GM19035 (cell line): Measurements from ENCODE around the gene PSMC3.

Experiments
- ATAC-seq: cut with Tn5 transposase; IDR thresholded peaks from one replicate; pipeline ENCODE4 v1.9.1; 2021; ENCODE audit not compliant: unreplicated experiment

PSMC3 gene

GRCh38 chr11:47377571-47378009 is 48.6 kb downstream of the PSMC3 start:
- peak; percentile 15 for ATAC-seq

- peak; percentile 42 for ATAC-seq
Measured at GRCh38 chr11:47376525-47377371, 49.5 kb downstream of the PSMC3 start.

GRCh38 chr11:47376107-47376524 is 50.1 kb downstream of the PSMC3 start:
- ATAC-seq, result no peak

- ATAC-seq, result no peak
Measured at GRCh38 chr11:47375546-47376085, 50.6 kb downstream of the PSMC3 start.

- ATAC-seq, result no peak
Measured at GRCh38 chr11:47375020-47375419, 51.2 kb downstream of the PSMC3 start.

- ATAC-seq, result no peak
Measured at GRCh38 chr11:47374720-47375019, 51.6 kb downstream of the PSMC3 start.

GRCh38 chr11:47373876-47374719 is 52.1 kb downstream of the PSMC3 start:
- ATAC-seq, result no peak

GRCh38 chr11:47372422-47372821 is 53.8 kb downstream of the PSMC3 start:
- ATAC-seq, result no peak

- no peak for ATAC-seq
Measured at GRCh38 chr11:47369676-47370075, 56.6 kb downstream of the PSMC3 start.
